NB4 (cell line): ENCODE measurements around the gene KLHL3.

ENCODE experiments used
- CTCF ChIP-seq: IDR thresholded peaks from one replicate; pipeline ENCODE4 v1.5.1; 2012; ENCODE audit warnings: low read depth, low read length
- POLR2A ChIP-seq: IDR thresholded peaks from 2 replicates; pipeline ENCODE4 v1.6.1; 2011; ENCODE audit warnings: mild to moderate bottlenecking; ENCODE audit not compliant: insufficient read length; ENCODE audit errors: extremely low read depth

GRCh38 chr5:137700282-137700680, 35.6 kb downstream of the KLHL3 start:
- TF ChIP-seq CTCF (no peak), POLR2A (no peak)
